Stimulated activated CD4-positive, alpha-beta T cell treated with anti-CD3 and anti-CD28 coated beads, Interleukin-4, amount 100 ng/mL, for 4 hours (primary cell): ENCODE data around the gene TRIM6.
"Not testable (repeated sequence)": the region's sequence is repeated elsewhere in the genome, so short reads cannot be mapped to it uniquely, and the experiment has no call there.

Experiments used
- DNase-seq, 2 experiments: peaks; one replicate each; pipeline ENCODE4 v3.0.0-alpha.2; 2020

TRIM6 gene, protein sequence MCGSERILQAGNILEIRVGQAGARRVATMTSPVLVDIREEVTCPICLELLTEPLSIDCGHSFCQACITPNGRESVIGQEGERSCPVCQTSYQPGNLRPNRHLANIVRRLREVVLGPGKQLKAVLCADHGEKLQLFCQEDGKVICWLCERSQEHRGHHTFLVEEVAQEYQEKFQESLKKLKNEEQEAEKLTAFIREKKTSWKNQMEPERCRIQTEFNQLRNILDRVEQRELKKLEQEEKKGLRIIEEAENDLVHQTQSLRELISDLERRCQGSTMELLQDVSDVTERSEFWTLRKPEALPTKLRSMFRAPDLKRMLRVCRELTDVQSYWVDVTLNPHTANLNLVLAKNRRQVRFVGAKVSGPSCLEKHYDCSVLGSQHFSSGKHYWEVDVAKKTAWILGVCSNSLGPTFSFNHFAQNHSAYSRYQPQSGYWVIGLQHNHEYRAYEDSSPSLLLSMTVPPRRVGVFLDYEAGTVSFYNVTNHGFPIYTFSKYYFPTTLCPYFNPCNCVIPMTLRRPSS

DNA sequence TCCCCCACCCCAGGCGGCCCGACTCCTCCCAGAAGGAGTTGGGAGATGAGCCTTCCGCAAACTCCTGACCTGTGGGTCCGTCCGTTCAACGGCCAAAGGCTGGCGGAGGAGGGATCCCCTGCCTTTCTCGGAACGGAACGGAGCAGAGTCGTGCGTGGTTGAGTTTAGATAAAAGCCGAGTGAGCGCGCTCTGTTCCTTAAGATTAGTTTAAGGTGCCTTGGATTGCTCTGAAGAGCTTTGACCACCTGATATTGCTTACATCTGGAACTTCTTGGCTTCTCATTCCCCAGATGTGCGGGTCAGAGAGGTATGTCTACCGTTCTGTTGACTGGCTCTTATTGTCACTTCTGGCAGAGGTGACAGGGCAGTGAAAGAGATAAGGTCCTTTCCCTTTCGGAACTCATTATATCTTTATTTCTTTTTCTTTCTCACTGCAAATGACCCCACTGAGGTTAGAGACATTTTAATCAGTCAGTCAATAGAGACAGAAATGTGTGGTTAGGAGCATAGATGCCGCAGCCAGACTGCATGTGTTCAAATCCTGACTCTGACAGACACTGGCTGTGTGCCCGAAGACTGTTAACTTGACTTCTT lies at the start of gene TRIM6:
TRIM6 (plus strand) TSS at position 31 of the 595 bp plus-strand sequence; CDS start at position 292, 261 bp downstream.
- DNase-seq = no peak

DNA sequence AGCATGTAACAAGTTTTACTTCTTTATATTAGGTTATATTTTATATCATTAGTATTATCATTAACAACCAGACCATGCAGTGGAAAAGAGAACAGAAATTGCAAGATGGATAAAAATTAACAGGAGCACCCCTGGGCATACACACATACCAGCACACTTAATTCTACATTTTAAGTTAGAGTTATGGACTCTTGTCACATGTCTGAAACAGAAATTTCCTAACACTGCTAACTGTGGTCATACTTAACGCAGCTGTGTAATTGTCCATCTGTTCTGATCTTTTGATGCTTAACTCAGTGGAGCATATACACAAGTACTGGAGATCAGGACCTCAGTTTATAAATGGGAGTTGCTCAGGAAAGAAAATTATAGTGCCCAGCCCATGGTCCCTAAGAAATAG lies 48.5 kb upstream of the TRIM6 start:
- no peak for DNase-seq

DNA sequence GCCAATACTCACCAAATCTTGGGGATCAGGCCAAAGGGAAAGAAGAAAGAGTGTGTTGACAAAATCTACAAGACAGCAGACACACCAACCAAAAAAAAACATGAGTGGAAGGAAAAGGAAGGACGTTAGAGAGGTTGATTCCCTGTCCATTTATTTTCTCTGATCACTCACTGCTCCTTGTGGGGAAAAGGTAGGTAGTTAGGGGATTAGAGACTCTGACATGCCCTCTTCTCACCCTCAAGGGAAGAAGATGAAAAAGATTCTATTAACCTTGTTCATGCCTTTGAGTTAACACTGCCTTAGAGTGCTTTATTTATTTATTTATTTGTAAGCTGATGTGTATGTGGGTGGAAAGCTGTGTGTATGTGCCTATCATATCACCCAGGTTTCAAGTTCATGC lies 48.0 kb upstream of the TRIM6 start, which contains the start of gene OR52H1:
OR52H1 (minus strand) TSS at position 101 of the 400 bp plus-strand sequence. CDS start 3,035 bp downstream, outside the sequence.
- no peak for DNase-seq

DNA sequence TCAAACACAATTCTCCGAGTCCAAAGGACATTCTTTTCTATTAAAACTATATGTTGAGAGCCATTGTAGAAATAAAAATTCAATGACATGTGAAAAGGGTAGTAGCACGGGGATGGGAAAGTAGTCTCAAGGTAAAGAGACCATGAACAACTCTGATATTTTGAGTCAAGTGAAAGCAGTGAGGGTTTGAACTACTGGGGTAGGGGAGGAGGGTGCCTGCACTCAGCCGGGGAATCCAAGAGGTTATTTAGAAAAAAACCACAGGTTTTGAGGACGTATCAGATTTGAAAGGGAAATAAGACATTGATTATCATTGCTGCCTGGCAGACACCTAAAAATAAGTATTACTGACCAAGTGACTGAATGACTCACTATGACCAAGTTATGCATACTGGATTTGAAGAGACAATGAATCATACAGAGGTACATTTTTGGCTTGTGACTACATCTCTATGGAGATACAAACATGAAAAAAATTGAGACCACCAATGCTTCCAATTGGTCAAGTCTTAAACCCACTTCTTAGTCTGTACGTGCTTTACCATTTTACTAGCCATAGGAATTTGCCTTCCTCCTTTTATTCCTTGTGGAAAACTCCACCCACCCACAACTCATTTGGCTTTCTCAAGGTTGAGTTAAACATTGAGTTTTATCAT lies 45.9 kb upstream of the TRIM6 start:
- DNase-seq = no peak

DNA sequence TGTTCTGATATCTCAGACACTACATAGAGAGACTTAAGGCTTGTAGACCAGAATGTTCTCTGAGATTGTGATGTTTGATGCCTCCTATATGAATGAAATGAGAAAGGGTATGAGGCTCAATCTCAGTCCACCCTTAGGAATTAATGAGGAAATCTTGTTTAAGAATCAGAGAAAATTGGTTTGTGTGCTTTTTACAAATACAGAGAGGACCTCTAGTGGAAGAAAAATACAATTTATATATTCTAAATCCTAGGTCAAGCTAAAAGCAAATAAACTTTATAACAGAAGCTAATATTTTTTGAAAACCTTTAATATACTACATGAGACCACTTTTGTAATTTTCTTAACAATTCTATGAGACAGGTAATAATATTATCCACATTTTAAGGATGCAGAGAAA lies 43.1 kb upstream of the TRIM6 start:
- DNase-seq = no peak

DNA sequence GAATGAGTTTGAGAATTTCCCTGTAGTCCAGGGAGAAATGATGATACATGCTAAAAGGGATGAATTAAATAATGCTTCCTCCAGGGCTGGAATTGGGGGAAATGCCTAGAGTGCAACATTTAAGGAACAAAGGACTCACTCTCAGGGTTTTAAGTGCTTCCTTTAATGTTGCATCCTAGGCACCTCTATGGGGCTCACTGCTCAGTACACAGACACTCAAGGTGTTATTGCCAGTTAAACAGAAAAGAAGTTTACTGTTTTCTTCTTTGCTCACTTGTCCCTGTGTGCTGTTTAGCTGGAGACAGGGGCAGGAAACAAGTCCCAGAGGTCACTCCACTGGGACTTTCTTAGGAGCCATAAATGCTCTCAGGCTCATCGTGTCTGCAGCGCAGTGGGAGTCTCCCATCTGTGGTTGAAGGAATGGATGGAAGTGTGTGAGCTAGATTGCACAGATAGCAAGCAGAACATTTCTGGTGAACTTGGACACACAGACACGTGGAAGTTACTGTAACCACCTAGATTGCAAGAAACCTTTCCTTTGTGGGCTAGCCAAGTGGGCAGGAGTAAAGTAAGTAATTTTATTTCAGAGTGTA lies 39.7 kb upstream of the TRIM6 start:
- no peak for DNase-seq

DNA sequence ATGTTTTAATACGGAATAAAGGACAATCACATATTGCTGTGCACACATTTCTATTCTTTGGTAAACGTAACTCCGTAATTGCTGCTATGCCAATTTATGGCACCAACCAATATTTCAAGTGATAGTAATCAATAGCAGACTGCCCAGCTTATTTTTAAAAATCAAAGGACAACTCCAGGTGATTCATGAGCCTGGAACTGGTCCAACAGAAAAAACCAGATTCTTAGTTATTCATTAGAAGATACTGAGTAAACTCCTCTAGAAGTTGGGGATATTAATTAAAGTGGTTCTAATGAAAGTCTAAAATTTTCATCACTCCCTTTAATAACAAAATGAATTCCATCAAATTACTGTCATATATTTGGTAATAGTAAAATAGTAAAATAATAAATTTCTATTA lies 38.7 kb upstream of the TRIM6 start:
- no peak for DNase-seq

DNA sequence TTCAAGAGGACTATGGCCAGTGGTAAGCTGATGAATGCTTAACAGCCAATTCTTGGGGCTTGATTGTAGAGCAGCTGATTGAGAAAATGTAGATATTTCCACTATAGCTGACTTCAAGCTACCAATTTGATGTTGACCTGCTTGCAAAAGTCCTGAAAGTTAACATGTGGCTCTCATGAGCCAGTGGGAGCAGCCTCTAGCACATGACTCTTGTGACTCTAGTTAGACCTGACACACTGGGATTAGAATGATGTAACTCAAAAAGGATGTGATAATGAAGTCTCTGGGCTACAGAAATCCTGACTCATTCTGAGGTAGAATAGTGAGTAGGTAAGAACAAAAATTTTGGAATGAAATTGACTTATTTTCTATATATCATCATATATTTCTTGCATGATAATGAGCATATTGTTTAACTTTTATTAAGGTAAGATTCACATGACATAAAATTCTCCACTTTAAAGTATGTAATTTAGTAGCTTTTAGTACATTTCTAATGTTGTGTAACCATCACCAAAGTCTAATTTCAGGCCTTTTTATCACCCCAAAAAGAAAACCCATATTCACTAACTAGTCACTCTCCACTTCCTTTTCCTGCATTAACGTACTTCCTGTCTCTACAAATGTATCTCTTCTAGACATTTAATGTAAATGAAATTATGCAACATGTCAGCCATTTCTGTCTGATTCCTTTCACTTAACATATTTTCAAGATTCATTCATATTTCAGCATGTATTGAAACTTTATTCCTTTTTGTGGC lies 32.0 kb upstream of the TRIM6 start:
- no peak for DNase-seq

DNA sequence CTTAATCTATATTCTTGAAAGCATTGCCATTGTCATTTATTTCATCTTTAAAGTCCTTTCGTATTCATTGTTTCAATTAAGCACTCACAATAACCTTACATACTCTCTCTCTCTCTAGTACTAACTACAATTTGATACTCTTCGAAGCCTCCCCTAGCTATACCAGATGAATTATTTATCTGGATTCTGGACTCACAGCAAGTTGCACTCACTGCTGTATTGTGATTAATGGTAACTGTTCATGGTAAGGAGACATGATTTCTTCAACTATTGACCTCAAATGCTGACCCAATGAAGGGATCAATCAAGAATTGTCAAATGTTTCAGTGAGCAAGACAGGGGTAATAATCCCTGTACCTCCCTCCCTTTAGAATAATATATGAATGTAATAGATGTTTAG lies 21.8 kb upstream of the TRIM6 start:
- DNase-seq = no peak

DNA sequence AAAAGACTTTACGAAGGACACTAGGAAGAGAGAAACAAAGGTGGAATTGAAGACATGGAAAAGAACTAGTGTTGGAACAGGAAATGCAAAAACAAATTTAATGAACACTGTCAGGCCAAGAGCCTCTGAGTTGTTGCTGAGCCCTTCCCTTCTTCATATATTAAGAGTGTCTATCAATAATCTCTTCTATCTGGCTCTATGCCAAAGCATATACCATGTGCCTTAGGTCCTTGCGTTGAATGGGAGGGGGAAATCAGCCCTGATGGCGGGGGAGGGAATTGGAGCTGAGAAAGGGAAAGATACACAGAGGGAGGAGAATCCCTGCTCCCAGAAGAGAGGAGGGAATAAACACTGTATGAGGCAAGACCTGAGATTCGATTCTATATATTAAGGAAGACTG lies 21.3 kb upstream of the TRIM6 start:
- no peak for DNase-seq

DNA sequence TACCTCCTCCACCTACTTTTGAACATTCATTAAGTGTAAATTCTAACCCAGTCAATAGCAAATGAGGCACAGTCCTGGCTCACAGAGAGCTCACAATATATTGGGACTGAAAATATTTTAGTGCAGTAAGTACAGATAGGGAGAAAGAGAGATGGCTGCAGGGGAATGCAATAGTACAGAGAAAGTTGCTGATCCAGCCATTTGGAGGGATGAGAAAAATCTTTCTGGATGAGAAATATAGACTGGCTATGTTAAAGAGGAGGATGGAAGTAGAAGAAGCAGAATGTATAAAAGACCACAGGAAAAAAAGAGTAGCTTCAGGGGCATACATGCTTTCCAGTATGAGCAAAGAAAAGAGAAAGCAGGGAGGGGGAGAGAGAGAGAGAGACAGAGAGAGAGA lies 19.3 kb upstream of the TRIM6 start:
- DNase-seq = no peak

DNA sequence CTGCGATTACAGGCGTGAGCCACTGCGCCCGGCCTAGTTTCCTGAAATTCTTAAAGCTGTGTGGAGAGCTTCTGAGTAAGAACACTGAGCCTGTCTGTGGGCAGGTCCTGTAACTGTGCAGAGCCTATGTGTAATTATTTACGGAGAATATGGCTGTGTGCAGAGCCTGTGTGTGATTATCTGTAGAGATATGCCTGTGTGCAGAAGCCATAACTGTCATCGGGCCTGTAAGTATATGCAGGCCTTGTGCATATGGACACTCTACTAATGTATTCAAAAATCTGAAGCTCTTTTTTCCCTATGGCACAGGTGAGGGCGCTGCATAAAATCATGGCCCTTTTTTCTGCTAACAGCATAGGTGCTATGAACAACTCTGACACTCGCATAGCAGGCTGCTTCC lies 15.9 kb upstream of the TRIM6 start, which contains the start of gene OR52B6:
OR52B6 (plus strand) TSS at position 301 of the 400 bp plus-strand sequence; CDS start at position 301, 0 bp downstream.
- DNase-seq = no peak

DNA sequence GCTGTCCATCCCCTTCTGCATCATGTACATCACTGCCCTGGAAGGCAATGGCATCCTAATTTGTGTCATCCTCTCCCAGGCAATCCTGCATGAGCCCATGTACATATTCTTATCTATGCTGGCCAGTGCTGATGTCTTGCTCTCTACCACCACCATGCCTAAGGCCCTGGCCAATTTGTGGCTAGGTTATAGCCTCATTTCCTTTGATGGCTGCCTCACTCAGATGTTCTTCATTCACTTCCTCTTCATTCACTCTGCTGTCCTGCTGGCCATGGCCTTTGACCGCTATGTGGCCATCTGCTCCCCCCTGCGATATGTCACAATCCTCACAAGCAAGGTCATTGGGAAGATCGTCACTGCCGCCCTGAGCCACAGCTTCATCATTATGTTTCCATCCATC lies 15.4 kb upstream of the TRIM6 start:
- no peak for DNase-seq

DNA sequence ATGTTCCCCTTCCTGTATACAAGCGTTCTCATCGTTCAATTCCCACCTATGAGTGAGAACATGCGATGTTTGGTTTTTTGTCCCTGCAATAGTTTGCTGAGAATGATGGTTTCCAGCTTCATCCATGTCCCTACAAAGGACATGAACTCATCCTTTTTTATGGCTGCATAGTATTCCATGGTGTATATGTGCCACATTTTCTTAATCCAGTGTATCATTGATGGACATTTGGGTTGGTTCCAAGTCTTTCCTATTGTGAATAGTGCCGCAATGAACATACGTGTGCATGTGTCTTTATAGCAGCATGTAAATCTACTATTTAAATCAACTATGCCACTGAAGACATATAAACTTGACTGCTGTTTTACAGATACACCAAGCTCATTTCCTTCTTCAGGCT lies 12.0 kb upstream of the TRIM6 start:
- not testable (repeated sequence) for DNase-seq

DNA sequence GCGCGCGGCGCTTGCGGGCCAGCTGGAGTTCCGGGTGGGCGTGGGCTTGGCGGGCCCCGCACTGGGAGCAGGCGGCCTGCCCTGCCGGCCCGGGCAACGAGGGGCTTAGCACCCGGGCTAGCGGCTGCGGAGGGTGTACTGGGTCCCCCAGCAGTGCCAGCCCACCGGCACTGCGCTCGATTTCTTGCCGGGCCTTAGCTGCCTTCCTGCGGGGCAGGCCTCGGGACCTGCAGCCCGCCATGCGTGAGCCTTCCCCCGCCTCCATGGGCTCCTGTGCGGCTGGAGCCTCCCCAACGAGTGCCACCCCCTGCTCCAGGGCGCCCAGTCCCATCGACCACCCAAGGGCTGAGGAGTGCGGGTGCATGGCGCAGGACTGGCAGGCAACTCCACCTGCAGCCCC lies 6.5 kb upstream of the TRIM6 start:
- DNase-seq = not testable (repeated sequence)

DNA sequence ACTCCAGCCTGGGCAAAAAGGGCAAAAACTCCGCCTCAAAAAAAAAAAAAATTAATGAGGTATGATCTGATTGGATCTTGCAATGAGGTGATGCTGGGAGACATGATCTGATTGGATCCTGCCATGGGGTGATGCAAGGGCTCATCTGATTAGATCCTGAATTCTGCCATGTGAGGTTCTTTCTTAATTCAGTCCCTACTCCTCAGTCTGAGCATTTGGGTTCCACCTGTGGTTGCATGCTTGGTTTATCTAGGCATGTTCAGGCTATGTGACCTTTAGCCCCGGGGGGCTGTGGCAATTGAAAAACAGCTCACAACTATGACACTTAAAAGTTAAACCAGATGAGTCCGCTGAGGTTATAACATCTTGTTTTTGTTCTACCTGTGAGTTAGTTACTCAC lies 4.8 kb upstream of the TRIM6 start:
- no peak for DNase-seq

DNA sequence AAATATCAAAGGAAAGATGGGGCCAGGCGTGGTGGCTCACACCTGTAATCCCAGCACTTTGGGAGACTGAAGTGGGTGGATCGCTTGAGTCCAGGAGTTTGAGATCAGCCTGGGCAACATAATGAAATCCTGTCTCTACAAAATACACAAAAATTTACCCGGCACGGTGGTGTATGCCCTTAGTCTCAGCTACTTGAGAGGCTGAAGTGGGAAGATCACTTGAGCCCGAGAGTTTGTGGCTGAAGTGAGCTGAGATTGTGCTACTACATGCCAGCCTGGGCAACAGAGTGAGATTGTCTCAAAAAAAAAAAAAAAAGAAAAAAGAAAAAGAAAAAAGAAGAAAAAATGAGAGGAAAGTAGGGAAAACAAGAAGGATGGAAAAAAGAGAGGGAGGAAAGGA lies 3.8 kb upstream of the TRIM6 start:
- no peak for DNase-seq

DNA sequence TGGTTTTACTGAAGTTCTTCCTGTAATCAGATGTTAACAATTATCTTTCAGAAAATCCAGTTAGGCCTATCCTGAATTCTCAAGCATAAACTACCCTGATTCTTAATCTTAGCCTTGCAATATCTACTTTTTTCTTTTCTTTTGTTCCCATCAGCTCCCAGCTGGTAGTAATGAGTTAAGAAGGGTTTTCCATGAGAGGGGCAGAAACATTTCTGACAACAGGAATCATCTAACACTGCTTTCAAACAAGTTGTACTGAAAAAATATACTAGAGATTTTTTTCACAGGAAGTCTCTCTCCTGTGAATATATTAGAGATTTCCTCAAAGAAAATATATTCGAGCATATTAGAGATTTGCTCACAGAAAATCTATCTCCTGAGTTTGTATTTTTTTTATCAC lies 3.3 kb upstream of the TRIM6 start:
- no peak for DNase-seq

DNA sequence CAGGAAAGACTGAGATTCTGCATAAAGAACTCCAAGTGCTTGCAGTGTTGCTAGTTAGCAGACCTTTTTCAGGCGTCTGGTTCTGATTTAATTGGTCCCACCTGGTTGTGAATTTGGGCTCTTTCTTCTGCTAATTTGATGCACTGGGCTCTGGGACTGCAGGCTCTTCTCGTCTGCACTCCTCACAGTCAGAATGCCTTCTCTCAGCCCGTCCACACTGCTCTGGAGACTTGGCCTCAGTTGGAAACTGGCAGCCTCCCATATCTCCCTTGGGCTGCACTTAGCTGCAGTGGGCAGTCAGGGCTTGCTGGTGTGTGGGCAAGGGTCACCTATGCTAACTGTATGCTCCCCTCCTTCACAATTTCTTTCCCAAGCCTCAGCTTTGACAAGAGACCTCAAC lies 1.5 kb downstream of the TRIM6 start:
- no peak for DNase-seq

DNA sequence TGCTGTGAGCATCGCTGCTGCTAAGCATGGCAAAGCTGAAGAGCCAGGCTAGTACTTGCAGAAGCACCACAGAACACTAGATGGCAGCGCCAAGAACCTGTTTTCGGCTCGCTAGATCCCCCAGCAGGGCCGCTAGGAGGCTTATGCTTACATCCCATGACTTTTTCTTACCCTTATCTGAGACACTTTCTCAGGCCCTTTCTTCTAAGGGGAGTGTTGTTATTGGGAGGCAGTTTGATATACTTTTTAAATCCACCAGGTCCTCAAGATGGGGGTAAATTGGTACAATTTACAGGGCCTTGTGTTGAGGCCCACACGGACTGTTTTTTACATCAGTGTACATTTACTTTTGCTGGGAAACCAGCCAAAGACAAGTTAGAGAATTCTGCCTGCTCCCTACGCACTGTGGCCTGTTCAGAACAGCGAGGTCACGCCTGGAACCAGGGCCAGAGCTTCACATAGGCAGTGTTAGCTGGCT lies 4.0 kb downstream of the TRIM6 start:
- DNase-seq = peak; percentile 46 to 56

DNA sequence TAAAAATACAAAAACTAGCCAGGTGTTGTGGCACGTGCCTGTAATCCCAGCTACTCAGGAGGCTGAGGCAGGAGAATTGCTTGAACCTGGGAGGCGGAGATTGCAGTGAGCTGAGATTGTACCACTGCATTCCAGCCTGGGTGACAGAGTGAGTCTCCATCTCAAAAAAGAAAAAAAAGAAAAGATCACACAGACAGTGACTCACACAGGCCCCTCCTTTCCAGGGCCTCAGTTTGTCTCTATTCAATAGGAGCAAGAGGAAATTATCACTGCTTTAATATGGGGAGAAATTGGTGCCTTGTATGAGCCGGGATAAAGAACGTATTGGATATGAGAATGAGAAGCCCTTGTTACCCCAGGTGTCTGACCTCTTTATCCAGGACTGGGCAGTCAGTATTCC lies 6.4 kb downstream of the TRIM6 start:
- DNase-seq = not testable (repeated sequence)

DNA sequence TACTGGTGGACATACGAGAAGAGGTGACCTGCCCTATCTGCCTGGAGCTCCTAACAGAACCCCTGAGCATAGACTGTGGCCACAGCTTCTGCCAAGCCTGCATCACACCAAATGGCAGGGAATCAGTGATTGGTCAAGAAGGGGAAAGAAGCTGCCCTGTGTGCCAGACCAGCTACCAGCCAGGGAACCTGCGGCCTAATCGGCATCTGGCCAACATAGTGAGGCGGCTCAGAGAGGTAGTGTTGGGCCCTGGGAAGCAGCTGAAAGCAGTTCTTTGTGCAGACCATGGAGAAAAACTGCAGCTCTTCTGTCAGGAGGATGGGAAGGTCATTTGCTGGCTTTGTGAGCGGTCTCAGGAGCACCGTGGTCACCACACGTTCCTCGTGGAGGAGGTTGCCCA lies 6.9 kb downstream of the TRIM6 start:
- DNase-seq = no peak
